Sigmoid colon (tissue), 7 donors: ENCODE results near the gene ELAC1. TPM values are rescaled to one million over a fixed set of nuclear protein-coding genes. Genes with fewer than 3 reads are reported as not detected.

Experiments
- DNase-seq: peaks from one replicate; pipeline ENCODE4 v3.0.0-alpha.2; 2019
- H3K27ac ChIP-seq, 4 donors: fragments of 200-600 bp; sonication (generic); one replicate each; pipeline ENCODE4 v1.5.1; 2016 to 2019; ENCODE audit warnings: mild to moderate bottlenecking in 1 of 4
- H3K27me3 ChIP-seq, 3 donors: fragments of 200-600 bp; sonication (generic); one replicate each; pipeline ENCODE4 v1.5.1; 2019; ENCODE audit warnings: mild to moderate bottlenecking in 1 of 3
- H3K36me3 ChIP-seq, 4 donors: fragments of 200-600 bp; sonication (generic); one replicate each; pipeline ENCODE4 v1.5.1; 2016 to 2019
- H3K4me1 ChIP-seq, 4 donors: fragments of 200-600 bp; sonication (generic); one replicate each; pipeline ENCODE4 v1.5.1; 2017 to 2019
- H3K4me3 ChIP-seq, 4 donors: fragments of 200-600 bp; sonication (generic); one replicate each; pipeline ENCODE4 v1.5.1; 2017 to 2019; ENCODE audit warnings: mild to moderate bottlenecking in 2 of 4, moderate library complexity in 1 of 4
- H3K9me3 ChIP-seq, 4 donors: fragments of 200-600 bp in 3 of 4; sonication (generic) in 3 of 4; one replicate each; pipeline versions ENCODE4 v1.5.1 to v1.6.1; 2013 to 2019
- EP300 ChIP-seq, 4 donors: sonication (generic); formaldehyde crosslinking; IDR thresholded peaks; one replicate each; pipeline ENCODE4 v1.6.1; 2017; ENCODE audit warnings: antibody characterized with exemption in 4 of 4
- POLR2A ChIP-seq, 2 donors: fragments of 450-650 bp; IDR thresholded peaks; one replicate each; pipeline ENCODE4 v1.6.1; 2016; ENCODE audit warnings: antibody characterized with exemption in 2 of 2, mild to moderate bottlenecking in 2 of 2, moderate library complexity in 2 of 2
- POLR2AphosphoS5 ChIP-seq, 4 donors: sonication (generic); formaldehyde crosslinking; IDR thresholded peaks; one replicate each; pipeline ENCODE4 v1.6.1; 2017; ENCODE audit warnings: antibody characterized with exemption in 4 of 4
- WGBS, 2 donors: extraction: QIAGEN DNeasy Blood & Tissue Kit; methylation state at CpG; one replicate each; pipeline ENCODE4 v1.1.7; 2013; 5-methylcytosine and 5-hydroxymethylcytosine counted together
- intact Hi-C: fragments of 100-400 bp; cut with DNase I; formaldehyde crosslinking; loops from one replicate; pipeline ENCODE4 v1.15.1; 2023
- polyA plus RNA-seq, 3 donors: library from polyadenylated mRNA; stranded (reverse); fragments of 200-250 nt; gene quantifications; one replicate each; pipeline ENCODE4 v1.2.3, GENCODE V29; 2013
- total RNA-seq, 4 donors: library from RNA; depleted of rRNA; stranded (reverse); fragments of >200 nt; gene quantifications; one replicate each; pipeline ENCODE4 v1.1.0, GENCODE V29; 2016
- TF ChIP-seq, protein P1 (sequence below), 4 experiments: fragments of 450-650 bp in 3 of 4; fragments of 200-600 bp in 1 of 4; IDR thresholded peaks; one replicate each; pipeline ENCODE4 v1.5.1; 2016 to 2019; ENCODE audit warnings: antibody characterized with exemption in 4 of 4, mild to moderate bottlenecking in 3 of 4, moderate library complexity in 2 of 4
- donor health status: healthy with polysubstance abuse.
- donor health status: Bipolar disorder and iron deficiency.
- donor health status: healthy.

ELAC1 gene
- total and polyA plus RNA-seq, 7 donors: 3.9 to 8.1 (median 5.4) TPM

DNA sequence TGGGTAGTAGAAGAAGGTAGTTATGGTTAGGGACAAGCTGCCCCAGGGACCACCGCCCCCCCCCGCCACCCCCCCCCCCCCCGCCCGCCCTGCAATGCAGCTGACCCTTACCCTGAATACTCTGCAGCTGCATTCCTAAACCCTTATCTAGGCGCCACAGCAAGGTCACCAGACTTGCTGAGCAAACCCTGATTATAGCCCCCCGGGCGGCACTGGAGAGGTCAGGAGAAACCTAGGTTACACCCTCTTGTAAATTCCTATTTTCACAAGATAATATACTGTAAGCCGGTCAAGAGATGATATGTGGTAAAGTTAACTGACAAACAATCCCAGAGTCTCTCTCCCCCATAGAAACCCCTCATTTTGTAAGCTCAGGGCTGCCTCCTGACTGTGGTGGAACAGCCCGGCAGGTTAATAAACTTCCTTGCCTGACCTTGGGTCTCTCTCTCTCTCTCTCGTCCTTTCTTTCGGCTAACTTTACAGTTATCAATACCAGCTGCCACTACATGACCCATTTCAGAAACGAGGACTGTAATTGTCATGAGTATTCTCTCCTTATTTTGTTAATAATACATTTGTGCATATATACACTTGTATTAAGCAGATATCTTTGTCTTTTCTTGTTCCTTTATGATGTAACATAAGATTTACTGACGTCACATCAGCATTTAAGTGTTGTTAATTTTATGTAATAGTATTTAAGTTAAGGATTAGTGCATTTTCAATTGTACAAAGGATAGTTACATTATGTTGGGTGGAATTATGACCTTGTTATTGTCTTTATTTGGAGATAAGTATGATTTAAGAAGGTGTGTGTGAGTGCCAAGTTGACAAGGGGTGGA, 39.3 kb downstream of the ELAC1 start:
- Histone ChIP-seq H3K36me3 (no peaks in the 10 kb centered on the region), H3K27ac (no peak overlapping the region), H3K27me3 (no peaks in the 10 kb centered on the region), H3K4me1 (peaks cover 0 to 3% (median 0%) of the 10 kb centered on the region in 4 donors), H3K9me3 (no peaks in the 10 kb centered on the region), H3K4me3 (no peak overlapping the region)
- intact Hi-C loops: no loop called here
- DNase-seq: no peak
- TF ChIP-seq, protein P1, sequence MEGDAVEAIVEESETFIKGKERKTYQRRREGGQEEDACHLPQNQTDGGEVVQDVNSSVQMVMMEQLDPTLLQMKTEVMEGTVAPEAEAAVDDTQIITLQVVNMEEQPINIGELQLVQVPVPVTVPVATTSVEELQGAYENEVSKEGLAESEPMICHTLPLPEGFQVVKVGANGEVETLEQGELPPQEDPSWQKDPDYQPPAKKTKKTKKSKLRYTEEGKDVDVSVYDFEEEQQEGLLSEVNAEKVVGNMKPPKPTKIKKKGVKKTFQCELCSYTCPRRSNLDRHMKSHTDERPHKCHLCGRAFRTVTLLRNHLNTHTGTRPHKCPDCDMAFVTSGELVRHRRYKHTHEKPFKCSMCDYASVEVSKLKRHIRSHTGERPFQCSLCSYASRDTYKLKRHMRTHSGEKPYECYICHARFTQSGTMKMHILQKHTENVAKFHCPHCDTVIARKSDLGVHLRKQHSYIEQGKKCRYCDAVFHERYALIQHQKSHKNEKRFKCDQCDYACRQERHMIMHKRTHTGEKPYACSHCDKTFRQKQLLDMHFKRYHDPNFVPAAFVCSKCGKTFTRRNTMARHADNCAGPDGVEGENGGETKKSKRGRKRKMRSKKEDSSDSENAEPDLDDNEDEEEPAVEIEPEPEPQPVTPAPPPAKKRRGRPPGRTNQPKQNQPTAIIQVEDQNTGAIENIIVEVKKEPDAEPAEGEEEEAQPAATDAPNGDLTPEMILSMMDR (IDR thresholded peaks at IDR 0.05): no peak
- TF ChIP-seq POLR2AphosphoS5 (IDR thresholded peaks at IDR 0.05) (no peak), POLR2A (IDR thresholded peaks at IDR 0.05) (no peak), EP300 (IDR thresholded peaks at IDR 0.05) (no peak)
- 30 to 66% methylated on average over 13 of the region's 13 CpGs for WGBS, 2 donors

DNA sequence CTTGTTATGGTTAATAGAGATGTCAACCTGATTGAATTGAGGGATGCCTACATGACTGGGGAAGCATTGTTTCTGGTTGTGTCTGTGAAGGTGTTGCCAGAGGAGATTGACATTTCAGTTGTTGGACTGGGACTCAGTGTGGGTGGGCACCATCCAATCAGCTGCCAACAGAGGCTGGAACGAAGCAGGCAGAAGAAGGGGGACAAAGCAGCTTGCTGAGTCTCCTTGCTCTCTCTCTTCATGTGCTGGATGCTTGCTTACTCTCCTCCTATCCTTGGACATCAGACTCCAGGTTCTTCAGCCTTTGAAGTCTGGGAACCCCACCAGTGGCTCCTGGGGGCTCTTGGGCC, 39.9 kb downstream of the ELAC1 start:
- Histone ChIP-seq H3K9me3 (no peaks in the 10 kb centered on the region), H3K27ac (no peak overlapping the region), H3K36me3 (no peaks in the 10 kb centered on the region), H3K4me1 (peaks cover 0 to 3% (median 0%) of the 10 kb centered on the region in 4 donors), H3K27me3 (no peaks in the 10 kb centered on the region), H3K4me3 (no peak overlapping the region)
- no peak for DNase-seq
- TF ChIP-seq, protein P1 (IDR thresholded peaks at IDR 0.05): no peak
- no peak for TF ChIP-seq POLR2A (IDR thresholded peaks at IDR 0.05)
- no peak for TF ChIP-seq EP300 (IDR thresholded peaks at IDR 0.05)
- no peak for TF ChIP-seq POLR2AphosphoS5 (IDR thresholded peaks at IDR 0.05)
- intact Hi-C loops: no loop called here
- WGBS, 2 donors: 84 to 90% methylated on average over 1 of the region's 1 CpG

DNA sequence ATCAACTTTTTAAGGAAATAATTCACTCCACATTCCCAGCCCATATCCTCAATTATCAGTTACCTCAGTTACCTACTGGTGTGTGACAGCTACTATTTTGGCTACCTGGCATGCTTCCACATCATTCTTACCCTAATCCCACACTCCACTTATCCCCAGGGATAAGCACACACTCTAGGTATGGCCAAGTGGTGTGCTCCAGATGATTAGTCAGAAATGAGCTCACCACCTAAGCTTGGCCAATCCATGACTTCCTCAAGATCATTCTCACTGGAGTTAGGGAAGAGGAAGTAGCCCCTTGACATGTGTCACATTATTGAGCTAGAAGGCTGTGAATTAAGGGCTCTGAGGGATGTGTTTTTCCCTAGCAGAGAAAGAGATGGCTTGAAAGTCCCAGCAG, 41.2 kb downstream of the ELAC1 start:
- Histone ChIP-seq H3K36me3 (no peaks in the 10 kb centered on the region), H3K4me3 (no peak overlapping the region), H3K27me3 (no peaks in the 10 kb centered on the region), H3K4me1 (peaks cover 0 to 3% (median 0%) of the 10 kb centered on the region in 4 donors), H3K27ac (no peak overlapping the region), H3K9me3 (no peaks in the 10 kb centered on the region)
- intact Hi-C loops: no loop called here
- DNase-seq: no peak
- no peak for TF ChIP-seq POLR2A (IDR thresholded peaks at IDR 0.05)
- no peak for TF ChIP-seq EP300 (IDR thresholded peaks at IDR 0.05)
- TF ChIP-seq, protein P1 (IDR thresholded peaks at IDR 0.05): no peak
- TF ChIP-seq POLR2AphosphoS5 (IDR thresholded peaks at IDR 0.05): no peak

DNA sequence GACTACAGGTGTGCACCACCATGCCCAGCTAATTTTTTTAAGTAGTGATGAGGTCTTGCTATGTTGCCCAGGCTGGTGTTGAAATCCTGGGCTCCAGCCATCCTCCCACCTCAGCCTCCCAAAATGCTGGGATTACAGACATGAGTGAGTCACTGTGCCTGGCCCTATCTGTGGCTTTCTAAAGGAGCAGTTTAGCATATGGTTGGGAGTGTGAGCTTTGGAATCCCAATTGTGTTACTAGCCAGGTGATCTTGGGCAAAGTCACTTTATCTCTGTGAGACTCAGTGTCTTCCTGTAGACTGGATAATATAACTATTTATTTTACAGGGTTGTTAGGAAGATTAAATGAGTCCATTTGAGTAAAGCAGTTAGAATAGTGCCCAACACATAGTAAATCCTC, 42.4 kb downstream of the ELAC1 start:
- H3K9me3 ChIP-seq: no peaks in the 10 kb centered on the region
- DNase-seq: no peak
- intact Hi-C loops: no loop called here

More for the DNA sequence above, 42.4 kb downstream of the ELAC1 start:
- Histone ChIP-seq H3K27me3 (no peaks in the 10 kb centered on the region), H3K27ac (no peak overlapping the region), H3K4me1 (peaks cover 0 to 3% (median 0%) of the 10 kb centered on the region in 4 donors), H3K36me3 (no peaks in the 10 kb centered on the region), H3K4me3 (no peak overlapping the region)
- TF ChIP-seq EP300 (IDR thresholded peaks at IDR 0.05): no peak
- no peak for TF ChIP-seq POLR2A (IDR thresholded peaks at IDR 0.05)
- TF ChIP-seq, protein P1 (IDR thresholded peaks at IDR 0.05): no peak
- TF ChIP-seq POLR2AphosphoS5 (IDR thresholded peaks at IDR 0.05): no peak
